HCT116 (cell line): ENCODE results near the gene SCN1A.

ENCODE experiments used
- CBX3 ChIP-seq: IDR thresholded peaks from 2 replicates; pipeline ENCODE4 v1.6.1; 2012; ENCODE audit warnings: low read depth
- CEBPB ChIP-seq: IDR thresholded peaks from 2 replicates; pipeline ENCODE4 v1.6.1; 2012; ENCODE audit warnings: low read depth
- CTCF ChIP-seq, 3 experiments: fragments of 200-600 bp in 1 of 3; sonication (generic) in 1 of 3; IDR thresholded peaks in 2 of 3; conservative IDR thresholded peaks in 1 of 3; 2 replicates each; pipeline ENCODE4 v1.5.1; 2012 to 2017; ENCODE audit warnings: low read depth in 2 of 3, low read length in 2 of 3, antibody characterized with exemption in 1 of 3, borderline replicate concordance in 1 of 3, control low read depth in 1 of 3, mild to moderate bottlenecking in 1 of 3, mixed read lengths in 1 of 3, mixed run types in 1 of 3, moderate library complexity in 1 of 3; ENCODE audit not compliant: insufficient read depth in 1 of 3
- EGR1 ChIP-seq: IDR thresholded peaks from 2 replicates; pipeline ENCODE4 v1.6.1; 2012; ENCODE audit warnings: low read depth
- EZH2 ChIP-seq: fragments of 200-600 bp; sonication (generic); IDR thresholded peaks from 2 replicates; pipeline ENCODE4 v1.6.1; 2017; ENCODE audit warnings: antibody characterized with exemption, mixed run types
- EZH2phosphoT487 ChIP-seq: fragments of 200-600 bp; IDR thresholded peaks from 2 replicates; pipeline ENCODE4 v1.6.1; 2018; ENCODE audit warnings: antibody characterized with exemption, borderline replicate concordance
- FOSL1 ChIP-seq: IDR thresholded peaks from 2 replicates; pipeline ENCODE4 v1.6.1; 2012; ENCODE audit warnings: low read depth
- POLR2A ChIP-seq: IDR thresholded peaks from 2 replicates; pipeline ENCODE4 v1.7.0; 2011; ENCODE audit warnings: borderline replicate concordance; ENCODE audit not compliant: insufficient read depth, insufficient read length; ENCODE audit errors: extremely low read depth
- POLR2AphosphoS5 ChIP-seq: IDR thresholded peaks from 2 replicates; pipeline ENCODE4 v1.6.1; 2011; ENCODE audit warnings: mild to moderate bottlenecking, low read depth, low read length, moderate library complexity
- RAD21 ChIP-seq: IDR thresholded peaks from 2 replicates; pipeline ENCODE4 v1.6.1; 2012; ENCODE audit warnings: low read depth, mild to moderate bottlenecking
- TCF7L2 ChIP-seq: IDR thresholded peaks from 2 replicates; pipeline ENCODE4 v1.7.0; 2011; ENCODE audit warnings: borderline replicate concordance, inconsistent platforms; ENCODE audit not compliant: insufficient read depth, insufficient read length; ENCODE audit errors: extremely low read depth
- ZFX ChIP-seq: fragments of 450-650 bp; IDR thresholded peaks from 2 replicates; pipeline ENCODE4 v1.6.1; 2017
- ZNF274 ChIP-seq: fragments of 200-500 bp; sonication (Bioruptor generic); IDR thresholded peaks from 2 replicates; pipeline ENCODE4 v1.6.1; 2014; ENCODE audit warnings: mild to moderate bottlenecking, low read depth, low read length, inconsistent platforms

DNA sequence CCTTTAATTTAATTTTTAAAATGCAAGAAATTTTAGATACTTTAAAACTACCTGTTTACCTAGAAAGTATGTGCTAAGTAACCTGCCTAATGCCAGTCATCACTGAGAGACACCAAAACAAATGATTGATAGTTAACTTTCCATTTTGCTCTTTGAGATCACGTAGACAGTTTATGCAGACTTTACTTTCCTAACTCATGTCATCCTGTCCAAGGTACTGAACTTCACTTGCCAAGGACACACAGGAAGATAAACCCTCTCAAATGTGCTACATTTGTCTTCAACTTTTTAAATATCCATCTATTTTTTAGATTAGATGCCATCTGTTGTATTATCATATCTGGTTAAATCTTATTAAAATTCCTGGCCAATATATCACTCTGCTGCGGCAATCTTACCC is 20.1 kb upstream of the SCN1A start:
- TF ChIP-seq EZH2 (no peak), EGR1 (no peak), POLR2AphosphoS5 (no peak), CEBPB (no peak), RAD21 (no peak), POLR2A (no peak), ZNF274 (no peak), TCF7L2 (no peak), CTCF (IDR thresholded peaks at IDR 0.05 in 2 of 3, conservative IDR thresholded peaks at IDR 0.05 in 1 of 3; ENCODE audit: borderline replicate concordance in 1 of 3, insufficient read depth in 1 of 3, low read depth in 2 of 3, low read length in 2 of 3) (no peak), CBX3 (no peak), ZFX (no peak), EZH2phosphoT487 (no peak), FOSL1 (no peak)
